ENCODE results near the gene COL20A1.

Gene COL20A1

DNA sequence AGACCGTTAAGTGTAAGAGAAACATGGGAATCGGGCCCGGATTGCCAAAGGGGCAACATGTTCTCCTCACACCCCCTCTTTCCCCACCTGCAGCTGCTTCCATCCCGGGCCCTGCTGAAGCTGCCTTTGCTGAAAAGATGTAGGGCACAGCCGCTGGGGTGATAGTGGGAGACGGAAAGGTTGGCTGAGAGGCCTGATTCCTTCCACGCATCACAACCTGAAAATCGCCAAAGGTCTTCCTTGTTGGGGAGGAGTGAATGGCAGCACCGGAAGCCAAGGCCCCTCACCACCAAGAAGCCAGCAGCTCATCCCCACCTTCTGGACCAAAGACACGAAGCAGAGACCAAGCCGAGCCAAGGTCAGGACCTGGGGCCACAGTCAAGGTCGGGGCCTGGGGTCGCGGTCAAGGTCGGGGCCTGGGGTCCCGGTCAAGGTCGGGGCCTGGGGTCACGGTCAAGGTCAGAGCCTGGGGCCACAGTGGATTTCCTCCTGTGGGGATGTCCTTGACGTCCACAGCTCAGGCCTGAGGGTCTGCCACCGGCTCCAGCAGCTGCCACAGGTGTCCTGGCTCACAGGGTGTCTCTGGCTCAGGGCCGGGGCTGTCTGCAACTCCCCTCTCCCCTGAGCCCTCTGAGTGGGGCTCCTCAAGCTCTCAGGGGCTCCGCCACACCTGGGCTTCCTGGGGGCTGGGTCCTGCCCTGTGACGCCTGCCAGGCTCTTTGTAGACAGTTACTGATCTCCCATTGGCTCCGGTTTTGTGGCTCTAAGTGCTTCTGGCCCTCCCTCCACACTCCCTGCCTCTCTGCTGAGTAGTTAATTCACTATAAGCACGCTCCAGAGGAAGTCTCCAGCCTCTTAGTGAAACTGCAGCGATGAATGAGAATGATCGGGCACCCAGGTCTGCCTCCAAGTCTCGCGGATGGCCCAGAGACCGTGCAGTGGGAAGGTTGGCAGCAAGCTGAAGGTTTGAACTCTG lies 73.7 kb downstream of the COL20A1 start:
- Histone ChIP-seq H3K4me3 (replicated peaks; ENCODE audit: low read depth, low read length) (no peak overlapping the region), H3K27me3 (replicated peaks; ENCODE audit: control insufficient read depth, insufficient read depth, low read length) (peaks cover 2% of the 10 kb centered on the region; the same call in 1 of the 2 replicates), H3K36me3 (ENCODE audit: control insufficient read depth, insufficient read depth, low read length) (no peaks in the 10 kb centered on the region)
- TF ChIP-seq CTCF (IDR thresholded peaks at IDR 0.05; ENCODE audit: insufficient read depth, low read length, poor library complexity, severe bottlenecking) = no peak
- DNase-seq (ENCODE audit: extremely low read depth, insufficient read length) = no peak

- peaks cover 2% of the 10 kb centered on the region; the same call in 1 of the 2 replicates for H3K27me3 ChIP-seq (replicated peaks; ENCODE audit: control insufficient read depth, insufficient read depth, low read length)
- H3K4me3 ChIP-seq (replicated peaks; ENCODE audit: low read depth, low read length) = no peak overlapping the region
- no peak for TF ChIP-seq CTCF (IDR thresholded peaks at IDR 0.05; ENCODE audit: insufficient read depth, low read length, poor library complexity, severe bottlenecking)
- no peaks in the 10 kb centered on the region for H3K36me3 ChIP-seq (ENCODE audit: control insufficient read depth, insufficient read depth, low read length)
- no peak for DNase-seq (ENCODE audit: extremely low read depth, insufficient read length)
Observed at GRCh38 chr20:63367446-63368055, 74.6 kb downstream of the COL20A1 start.

DNA sequence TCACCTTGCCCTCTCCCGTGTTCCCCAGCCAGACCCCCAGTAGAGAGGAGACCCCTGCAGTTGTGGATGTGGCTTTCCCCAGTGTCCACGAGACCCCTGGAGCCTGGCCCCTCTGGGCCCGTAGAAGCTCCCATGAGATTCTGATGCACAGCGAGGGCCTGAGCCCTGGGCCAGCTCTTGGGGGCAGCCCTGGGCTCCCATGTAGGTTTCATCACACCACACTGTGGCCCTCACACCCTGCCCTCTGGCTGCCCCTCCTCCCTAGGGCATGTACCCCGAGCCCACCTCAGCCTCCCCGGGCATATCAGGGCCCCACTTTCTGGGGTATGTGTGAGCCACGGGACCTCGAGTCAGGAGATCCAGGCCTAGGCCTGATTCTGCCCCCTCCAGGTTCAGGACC lies 75.2 kb downstream of the COL20A1 start:
- no peak for DNase-seq (ENCODE audit: extremely low read depth, insufficient read length)
- no peak for TF ChIP-seq CTCF (IDR thresholded peaks at IDR 0.05; ENCODE audit: insufficient read depth, low read length, poor library complexity, severe bottlenecking)
- Histone ChIP-seq H3K36me3 (ENCODE audit: control insufficient read depth, insufficient read depth, low read length) (no peaks in the 10 kb centered on the region), H3K4me3 (replicated peaks; ENCODE audit: low read depth, low read length) (no peak overlapping the region), H3K27me3 (replicated peaks; ENCODE audit: control insufficient read depth, insufficient read depth, low read length) (peaks cover 2% of the 10 kb centered on the region; the same call in 1 of the 2 replicates)

- no peak for TF ChIP-seq CTCF (IDR thresholded peaks at IDR 0.05; ENCODE audit: insufficient read depth, low read length, poor library complexity, severe bottlenecking)
- Histone ChIP-seq H3K4me3 (replicated peaks; ENCODE audit: low read depth, low read length) (no peak overlapping the region), H3K27me3 (replicated peaks; ENCODE audit: control insufficient read depth, insufficient read depth, low read length) (no peaks in the 10 kb centered on the region; the same call in 1 of the 2 replicates), H3K36me3 (ENCODE audit: control insufficient read depth, insufficient read depth, low read length) (no peaks in the 10 kb centered on the region)
- DNase-seq (ENCODE audit: extremely low read depth, insufficient read length) = no peak
Observed at GRCh38 chr20:63369024-63369530, 76.1 kb downstream of the COL20A1 start.

DNA sequence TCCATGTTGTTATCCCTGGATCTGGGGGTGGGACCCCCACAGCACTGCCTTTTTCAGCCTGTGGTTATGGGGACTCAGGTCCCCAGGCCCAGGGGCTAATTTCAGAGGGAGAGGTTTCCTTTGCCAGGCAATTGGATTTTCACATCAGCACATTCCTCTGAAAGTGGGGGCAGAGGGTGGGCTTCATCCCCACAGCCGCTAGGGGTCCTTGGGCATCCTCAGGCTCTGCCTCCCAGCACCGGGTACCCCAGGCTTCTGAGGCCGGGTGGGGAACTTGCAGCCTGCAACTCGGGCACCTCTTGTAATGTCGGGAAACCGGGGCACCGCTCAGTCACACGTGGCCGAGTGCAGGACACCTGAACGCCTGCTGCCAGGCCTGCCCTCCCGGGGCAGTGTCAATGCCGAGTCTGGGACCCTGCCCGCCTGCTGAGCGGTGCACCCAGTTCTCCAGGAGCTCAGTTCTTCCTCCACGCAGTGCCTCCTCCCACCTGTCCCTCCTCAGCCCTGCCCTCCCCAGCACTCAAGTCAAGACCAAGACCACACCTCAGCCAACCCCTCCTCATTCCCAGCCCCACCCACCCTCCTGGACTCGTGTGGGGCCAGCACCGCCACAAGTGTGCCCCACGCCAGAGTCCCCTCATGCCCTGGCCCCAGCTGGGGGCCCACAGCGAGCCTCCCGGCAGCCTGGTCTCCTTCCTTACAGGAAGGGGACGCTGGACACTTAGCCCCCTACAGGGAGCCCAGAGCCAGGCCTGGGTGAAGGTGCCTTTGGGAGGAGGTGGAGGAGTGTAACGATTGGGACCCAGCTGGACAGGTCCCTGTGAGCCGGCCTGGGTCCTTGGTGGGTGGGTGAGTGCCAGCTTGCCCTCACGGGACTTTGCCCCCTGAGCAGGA lies 77.0 kb downstream of the COL20A1 start:
- Histone ChIP-seq H3K27me3 (replicated peaks; ENCODE audit: control insufficient read depth, insufficient read depth, low read length) (no peaks in the 10 kb centered on the region; the same call in 1 of the 2 replicates), H3K4me3 (replicated peaks; ENCODE audit: low read depth, low read length) (no peak overlapping the region), H3K36me3 (ENCODE audit: control insufficient read depth, insufficient read depth, low read length) (no peaks in the 10 kb centered on the region)
- DNase-seq (ENCODE audit: extremely low read depth, insufficient read length) = no peak
- no peak for TF ChIP-seq CTCF (IDR thresholded peaks at IDR 0.05; ENCODE audit: insufficient read depth, low read length, poor library complexity, severe bottlenecking)
